Fibroblast of lung (primary cell): ENCODE data around the gene AQP9.

Experiments used
- EZH2 ChIP-seq: IDR thresholded peaks from 2 replicates; pipeline ENCODE4 v1.5.1; 2012; ENCODE audit warnings: low read length, control low read depth, mild to moderate bottlenecking; ENCODE audit errors: missing control alignments
- TF ChIP-seq, protein P1 (sequence below), 2 donors: IDR thresholded peaks in 1 of 2; conservative IDR thresholded peaks in 1 of 2; 1 replicate in 1 of 2; 2 replicates in 1 of 2; pipeline ENCODE4 v1.5.1; 2011 to 2012; ENCODE audit warnings: low read length in 2 of 2, control low read depth in 1 of 2, inconsistent platforms in 1 of 2, low read depth in 1 of 2, mild to moderate bottlenecking in 1 of 2

GRCh38 chr15:58111718-58112104 is 26.5 kb upstream of the AQP9 start:
- TF ChIP-seq, protein P1, sequence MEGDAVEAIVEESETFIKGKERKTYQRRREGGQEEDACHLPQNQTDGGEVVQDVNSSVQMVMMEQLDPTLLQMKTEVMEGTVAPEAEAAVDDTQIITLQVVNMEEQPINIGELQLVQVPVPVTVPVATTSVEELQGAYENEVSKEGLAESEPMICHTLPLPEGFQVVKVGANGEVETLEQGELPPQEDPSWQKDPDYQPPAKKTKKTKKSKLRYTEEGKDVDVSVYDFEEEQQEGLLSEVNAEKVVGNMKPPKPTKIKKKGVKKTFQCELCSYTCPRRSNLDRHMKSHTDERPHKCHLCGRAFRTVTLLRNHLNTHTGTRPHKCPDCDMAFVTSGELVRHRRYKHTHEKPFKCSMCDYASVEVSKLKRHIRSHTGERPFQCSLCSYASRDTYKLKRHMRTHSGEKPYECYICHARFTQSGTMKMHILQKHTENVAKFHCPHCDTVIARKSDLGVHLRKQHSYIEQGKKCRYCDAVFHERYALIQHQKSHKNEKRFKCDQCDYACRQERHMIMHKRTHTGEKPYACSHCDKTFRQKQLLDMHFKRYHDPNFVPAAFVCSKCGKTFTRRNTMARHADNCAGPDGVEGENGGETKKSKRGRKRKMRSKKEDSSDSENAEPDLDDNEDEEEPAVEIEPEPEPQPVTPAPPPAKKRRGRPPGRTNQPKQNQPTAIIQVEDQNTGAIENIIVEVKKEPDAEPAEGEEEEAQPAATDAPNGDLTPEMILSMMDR (conservative IDR thresholded peaks at IDR 0.05 in 1 of 2, IDR thresholded peaks at IDR 0.05 in 1 of 2; ENCODE audit: low read depth in 1 of 2, low read length in 2 of 2): no peak
- TF ChIP-seq EZH2: no peak
